ENCODE measurements around the gene SLC2A9. TPM values are rescaled to one million over a fixed set of nuclear protein-coding genes. Genes with fewer than 3 reads are reported as not detected.

SLC2A9 gene
- total RNA-seq, 1 donor from 2014 or later: 3.6 TPM

DNA sequence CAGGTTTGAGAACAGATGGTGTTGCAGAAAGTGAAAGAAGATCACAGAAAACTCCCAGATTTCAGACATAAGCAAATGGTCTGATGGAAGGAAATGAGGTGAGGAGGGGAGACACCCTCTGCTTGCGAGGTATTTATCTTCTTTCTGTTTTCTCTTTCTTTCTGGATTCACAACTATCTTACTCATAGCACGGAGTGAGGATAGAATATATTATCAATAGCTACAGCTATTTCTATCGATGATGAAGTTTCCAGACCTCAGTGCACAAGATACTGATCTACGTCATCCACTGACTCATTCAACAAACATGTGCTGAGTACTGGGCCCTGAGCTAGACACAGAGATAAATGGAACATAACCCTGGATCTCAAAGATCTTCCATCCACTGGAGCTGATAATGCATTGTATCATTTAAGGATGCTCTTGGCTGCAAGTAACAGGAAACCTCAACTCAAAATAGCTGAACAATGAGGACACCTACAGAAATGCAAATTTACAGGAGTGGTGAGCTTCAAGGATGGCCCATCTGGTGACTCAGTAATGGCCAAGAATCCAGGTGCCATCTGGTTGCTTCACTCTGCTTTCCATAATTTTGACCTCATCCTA lies 21.2 kb downstream of the SLC2A9 start:
- Histone ChIP-seq H3K36me3 (ENCODE audit: control insufficient read depth, insufficient read depth, low read length) (no peaks in the 10 kb centered on the region), H3K27me3 (ENCODE audit: control insufficient read depth, insufficient read depth, low read length) (no peaks in the 10 kb centered on the region), H3K4me3 (ENCODE audit: low read depth, low read length) (no peak overlapping the region)
- no peak for TF ChIP-seq CTCF (IDR thresholded peaks at IDR 0.05; ENCODE audit: insufficient read depth, low read length, poor library complexity, severe bottlenecking)
- no peak for DNase-seq (ENCODE audit: low read depth)

DNA sequence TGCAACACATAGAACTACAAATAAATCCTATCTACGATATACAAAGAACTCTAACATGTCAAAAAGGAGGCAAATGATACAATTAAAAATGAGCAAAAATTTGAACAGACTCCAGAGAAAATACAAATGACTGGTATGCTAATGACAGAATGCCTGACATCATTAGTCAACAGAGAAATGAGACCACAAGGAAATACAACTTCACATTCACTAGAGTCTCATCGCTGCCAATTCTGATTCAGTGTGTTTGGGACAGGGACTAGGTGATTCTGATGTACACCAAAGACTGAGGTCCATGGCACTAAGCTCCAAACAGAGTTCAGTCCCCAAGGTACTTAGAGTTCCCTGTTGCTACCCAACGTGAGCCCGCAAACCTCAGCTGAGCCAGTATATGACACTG lies 23.4 kb downstream of the SLC2A9 start:
- TF ChIP-seq CTCF (IDR thresholded peaks at IDR 0.05; ENCODE audit: insufficient read depth, low read length, poor library complexity, severe bottlenecking): no peak
- no peak for DNase-seq (ENCODE audit: low read depth)
- H3K4me3 ChIP-seq (ENCODE audit: low read depth, low read length): no peak overlapping the region
- H3K36me3 ChIP-seq (ENCODE audit: control insufficient read depth, insufficient read depth, low read length): no peaks in the 10 kb centered on the region
- H3K27me3 ChIP-seq (ENCODE audit: control insufficient read depth, insufficient read depth, low read length): no peaks in the 10 kb centered on the region

DNA sequence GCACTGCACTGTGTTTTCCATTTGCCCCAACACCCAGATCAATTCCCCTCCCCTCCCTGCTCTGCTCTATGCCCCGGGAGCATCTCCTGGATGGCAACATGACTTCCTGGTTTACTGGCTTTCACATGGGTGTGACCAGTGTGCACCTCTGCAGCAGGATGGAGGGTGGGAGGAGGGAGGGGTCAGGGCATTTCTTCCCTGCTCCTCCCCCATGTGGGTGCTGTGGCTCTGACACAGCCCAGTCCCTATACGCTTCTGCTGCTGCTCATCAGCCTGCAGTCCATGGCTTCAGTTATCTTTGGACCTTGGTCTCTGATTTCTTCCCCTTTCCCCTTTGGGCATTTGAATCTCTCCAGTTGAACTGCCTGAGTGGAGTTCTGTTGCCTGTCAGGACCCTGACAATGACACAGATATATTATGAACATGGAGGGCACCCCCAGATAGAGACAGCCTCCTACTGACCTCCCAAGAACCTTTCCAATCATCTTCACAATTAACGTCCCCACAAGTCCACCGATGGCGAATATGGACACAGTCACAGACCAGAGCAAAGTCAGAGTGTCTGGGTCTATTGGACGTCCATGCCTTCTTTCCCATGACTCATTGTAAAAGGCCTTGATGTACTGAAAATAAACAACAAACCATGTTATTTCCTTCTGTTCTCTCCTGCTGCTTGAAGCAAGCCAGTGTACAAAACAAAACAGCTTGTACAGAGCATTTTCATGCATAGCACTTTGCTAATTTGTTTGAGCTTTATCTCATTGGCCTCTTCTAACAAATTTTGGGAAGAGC lies 24.8 kb downstream of the SLC2A9 start:
- no peaks in the 10 kb centered on the region for H3K36me3 ChIP-seq (ENCODE audit: control insufficient read depth, insufficient read depth, low read length)
- no peak for DNase-seq (ENCODE audit: low read depth)

DNA sequence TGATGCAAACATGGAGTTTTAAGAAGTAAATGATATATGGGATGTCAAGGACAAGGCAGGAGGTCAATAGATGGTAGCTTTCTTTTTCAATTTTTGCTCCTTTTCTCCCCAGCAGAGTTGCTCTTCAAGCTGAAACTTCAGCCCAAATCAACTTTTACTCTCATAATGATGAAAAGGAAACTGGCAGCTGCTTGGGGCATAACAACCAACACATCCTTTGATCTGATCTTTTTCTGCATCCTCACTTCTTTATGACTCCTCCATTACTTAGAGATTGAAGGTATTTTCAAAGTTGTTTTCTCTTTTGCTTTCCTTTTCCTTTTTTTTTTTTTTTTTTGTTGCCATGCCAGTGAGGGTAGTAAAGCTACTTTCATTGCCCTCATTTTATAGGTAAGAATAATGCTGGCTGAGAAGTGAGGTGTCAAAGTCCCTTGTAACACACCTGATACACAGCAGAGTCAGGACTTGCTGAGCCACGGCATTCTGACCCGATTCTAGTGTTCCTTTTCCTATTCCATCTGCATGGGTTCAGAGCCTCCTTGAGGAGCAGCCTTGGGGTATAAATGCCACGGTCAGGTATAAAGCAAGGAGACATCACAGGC lies 26.9 kb downstream of the SLC2A9 start:
- TF ChIP-seq CTCF (IDR thresholded peaks at IDR 0.05; ENCODE audit: insufficient read depth, low read length, poor library complexity, severe bottlenecking): no peak
- no peaks in the 10 kb centered on the region for H3K27me3 ChIP-seq (ENCODE audit: control insufficient read depth, insufficient read depth, low read length)
- H3K4me3 ChIP-seq (ENCODE audit: low read depth, low read length): no peak overlapping the region
- no peak for DNase-seq (ENCODE audit: low read depth)
- H3K36me3 ChIP-seq (ENCODE audit: control insufficient read depth, insufficient read depth, low read length): no peaks in the 10 kb centered on the region

More for the DNA sequence above, 24.8 kb downstream of the SLC2A9 start:
- TF ChIP-seq CTCF (IDR thresholded peaks at IDR 0.05; ENCODE audit: insufficient read depth, low read length, poor library complexity, severe bottlenecking): no peak
- Histone ChIP-seq H3K4me3 (ENCODE audit: low read depth, low read length) (no peak overlapping the region), H3K27me3 (ENCODE audit: control insufficient read depth, insufficient read depth, low read length) (no peaks in the 10 kb centered on the region)

DNA sequence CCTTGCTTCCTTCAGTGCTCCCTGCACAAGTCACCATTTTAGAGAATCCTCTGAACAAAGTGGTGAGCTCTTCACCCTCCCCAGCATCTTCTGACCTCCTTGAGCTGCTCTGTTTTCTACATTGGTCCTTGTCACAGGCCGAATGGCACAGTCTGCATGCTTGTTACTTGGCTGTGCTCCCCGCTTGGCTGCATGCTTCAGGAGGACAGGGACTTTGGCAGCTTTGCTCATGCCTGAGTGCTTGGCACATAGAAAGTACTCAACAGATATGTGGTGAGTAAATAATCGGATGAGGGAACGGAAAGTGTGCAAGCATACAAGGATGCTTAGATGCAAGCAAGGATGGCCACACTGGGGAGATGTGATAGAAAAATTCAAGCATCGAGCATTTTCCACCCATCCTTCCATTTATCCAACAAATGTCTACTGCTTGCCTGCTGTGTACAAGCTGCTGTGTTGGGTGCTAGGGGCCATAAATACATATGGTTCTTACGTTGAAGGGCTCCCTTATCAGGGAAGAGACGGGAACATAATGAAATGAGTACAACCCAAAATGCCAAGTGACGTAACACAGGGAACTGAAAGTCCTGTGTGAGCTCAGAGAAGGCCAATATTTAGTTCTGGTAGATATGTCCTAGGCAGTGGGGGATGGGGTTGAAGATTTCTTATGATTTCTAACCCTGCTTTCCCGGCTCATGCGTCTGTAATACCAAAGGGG lies 31.2 kb downstream of the SLC2A9 start:
- DNase-seq (ENCODE audit: low read depth): no peak
- Histone ChIP-seq H3K36me3 (ENCODE audit: control insufficient read depth, insufficient read depth, low read length) (no peaks in the 10 kb centered on the region), H3K27me3 (ENCODE audit: control insufficient read depth, insufficient read depth, low read length) (no peaks in the 10 kb centered on the region), H3K4me3 (ENCODE audit: low read depth, low read length) (no peak overlapping the region)
- TF ChIP-seq CTCF (IDR thresholded peaks at IDR 0.05; ENCODE audit: insufficient read depth, low read length, poor library complexity, severe bottlenecking): no peak
